Stimulated activated CD8-positive, alpha-beta memory T cell treated with anti-CD3 and anti-CD28 coated beads, Interleukin-2, amount 100 ng/mL, for 1 hour (primary cell): Measurements from ENCODE around the gene CCDC85B.

Experiments
- DNase-seq, 2 donors: peaks; one replicate each; pipeline ENCODE4 v3.0.0-alpha.2; 2020; ENCODE audit warnings: low read depth in 2 of 2

Gene CCDC85B

GRCh38 chr11:65907878-65908277, 17.4 kb downstream of the CCDC85B start:
- DNase-seq = no peak

- no peak for DNase-seq
Measured at GRCh38 chr11:65911682-65912568, 21.5 kb downstream of the CCDC85B start.

GRCh38 chr11:65912845-65913244, 22.4 kb downstream of the CCDC85B start:
- DNase-seq = no peak

GRCh38 chr11:65915101-65915820, 24.8 kb downstream of the CCDC85B start:
- no peak for DNase-seq

- no peak for DNase-seq
Measured at GRCh38 chr11:65915821-65916251, 25.4 kb downstream of the CCDC85B start.

- DNase-seq = no peak
Measured at GRCh38 chr11:65916391-65916790, 25.9 kb downstream of the CCDC85B start.

- DNase-seq = no peak
Measured at GRCh38 chr11:65917077-65917433, 26.6 kb downstream of the CCDC85B start.

- DNase-seq = no peak
Measured at GRCh38 chr11:65917434-65918210, 27.1 kb downstream of the CCDC85B start.

- DNase-seq = no peak
Measured at GRCh38 chr11:65918211-65919140, 28.0 kb downstream of the CCDC85B start, which contains the start of gene C11orf68. TSS of gene C11orf68 (minus strand) at chr11:65919062. CDS start at chr11:65919031, 31 bp downstream.

- DNase-seq = peak; percentile 99 to 100
Measured at GRCh38 chr11:65919141-65919572, 28.7 kb downstream of the CCDC85B start, which contains the start of gene DRAP1. TSS of gene DRAP1 (plus strand) at chr11:65919426. CDS start at chr11:65919502, 76 bp downstream.

GRCh38 chr11:65919573-65920371, 29.3 kb downstream of the CCDC85B start:
- DNase-seq = peak; percentile 20 to 36

- DNase-seq = no peak
Measured at GRCh38 chr11:65920372-65920802, 29.9 kb downstream of the CCDC85B start.

- DNase-seq = no peak
Measured at GRCh38 chr11:65921033-65921555, 30.6 kb downstream of the CCDC85B start.

- no peak for DNase-seq
Measured at GRCh38 chr11:65921876-65922275, 31.4 kb downstream of the CCDC85B start.

GRCh38 chr11:65922565-65922964, 32.1 kb downstream of the CCDC85B start:
- DNase-seq = no peak

GRCh38 chr11:65925397-65925796, 34.9 kb downstream of the CCDC85B start:
- DNase-seq = no peak

GRCh38 chr11:65927904-65928397, 37.5 kb downstream of the CCDC85B start:
- DNase-seq = peak; percentile 52 to 61

GRCh38 chr11:65928667-65929066, 38.2 kb downstream of the CCDC85B start:
- DNase-seq = no peak

- no peak for DNase-seq
Measured at GRCh38 chr11:65931773-65932557, 41.5 kb downstream of the CCDC85B start.
